ENCODE measurements around the gene MAP4K5. TPM values are rescaled to one million over a fixed set of nuclear protein-coding genes. Genes with fewer than 3 reads are reported as not detected.
"Not testable (repeated sequence)": the region's sequence is repeated elsewhere in the genome, so short reads cannot be mapped to it uniquely, and the experiment has no call there.

MAP4K5 gene
- polyA plus RNA-seq, 4 donors, result 44.7 to 62.2 (median 55.8) TPM

GRCh38 chr14:50533241-50533705 is 904 bp upstream of the MAP4K5 start:
- DNase-seq (ENCODE audit: low read depth in 4 of 4, low spot score in 3 of 4), result no peak

GRCh38 chr14:50531595-50532501 is 521 bp downstream of the MAP4K5 start:
- peak; percentile 28 to 48 (median 33) for DNase-seq (ENCODE audit: low read depth in 4 of 4, low spot score in 3 of 4)

- no peak for DNase-seq (ENCODE audit: low read depth in 4 of 4, low spot score in 3 of 4)
These were observed 1.5 kb downstream of the MAP4K5 start for GRCh38 chr14:50530794-50531365.

- DNase-seq (ENCODE audit: low read depth in 4 of 4, low spot score in 3 of 4), result no peak
These were observed 2.0 kb downstream of the MAP4K5 start for GRCh38 chr14:50530358-50530757.

- no peak for DNase-seq (ENCODE audit: low read depth in 4 of 4, low spot score in 3 of 4)
These were observed 2.8 kb downstream of the MAP4K5 start for GRCh38 chr14:50529288-50530179.

- no peak for DNase-seq (ENCODE audit: low read depth in 4 of 4, low spot score in 3 of 4)
These were observed 4.4 kb downstream of the MAP4K5 start for GRCh38 chr14:50528000-50528399.

- no peak for DNase-seq (ENCODE audit: low read depth in 4 of 4, low spot score in 3 of 4)
These were observed 7.4 kb downstream of the MAP4K5 start for GRCh38 chr14:50524731-50525515.

GRCh38 chr14:50524060-50524459 is 8.3 kb downstream of the MAP4K5 start:
- no peak for DNase-seq (ENCODE audit: low read depth in 4 of 4, low spot score in 3 of 4)

- DNase-seq (ENCODE audit: low read depth in 4 of 4, low spot score in 3 of 4), result no peak
These were observed 8.9 kb downstream of the MAP4K5 start for GRCh38 chr14:50523271-50524041.

GRCh38 chr14:50521912-50522341 is 10.4 kb downstream of the MAP4K5 start:
- no peak for DNase-seq (ENCODE audit: low read depth in 4 of 4, low spot score in 3 of 4)

GRCh38 chr14:50520947-50521815 is 11.2 kb downstream of the MAP4K5 start:
- DNase-seq (ENCODE audit: low read depth in 4 of 4, low spot score in 3 of 4), result no peak

- DNase-seq (ENCODE audit: low read depth in 4 of 4, low spot score in 3 of 4), result no peak
These were observed 16.3 kb downstream of the MAP4K5 start for GRCh38 chr14:50516091-50516490.

GRCh38 chr14:50512463-50512862 is 19.9 kb downstream of the MAP4K5 start:
- no peak for DNase-seq (ENCODE audit: low read depth in 4 of 4, low spot score in 3 of 4)

GRCh38 chr14:50510157-50510556 is 22.2 kb downstream of the MAP4K5 start:
- DNase-seq (ENCODE audit: low read depth in 4 of 4, low spot score in 3 of 4), result no peak

GRCh38 chr14:50507078-50507477 is 25.3 kb downstream of the MAP4K5 start:
- not testable (repeated sequence) for DNase-seq (ENCODE audit: low read depth in 4 of 4, low spot score in 3 of 4)

- no peak for DNase-seq (ENCODE audit: low read depth in 4 of 4, low spot score in 3 of 4)
These were observed 30.7 kb downstream of the MAP4K5 start for GRCh38 chr14:50501642-50502041.

GRCh38 chr14:50497351-50497750 is 35.0 kb downstream of the MAP4K5 start:
- DNase-seq (ENCODE audit: low read depth in 4 of 4, low spot score in 3 of 4), result no peak

- DNase-seq (ENCODE audit: low read depth in 4 of 4, low spot score in 3 of 4), result no peak
These were observed 42.5 kb downstream of the MAP4K5 start for GRCh38 chr14:50489851-50490250.

All from right renal pelvis (tissue), 4 donors.